Fibroblast of villous mesenchyme (primary cell): ENCODE results near the gene AAK1. TPM values are rescaled to one million over a fixed set of nuclear protein-coding genes. Genes with fewer than 3 reads are reported as not detected.

Source experiments
- DNase-seq: peaks from one replicate; pipeline ENCODE4 v3.0.0-alpha.2; 2010; ENCODE audit warnings: low read depth
- H3K4me3 ChIP-seq: 2 replicates; pipeline ENCODE4 v1.5.1; 2011; ENCODE audit warnings: low read depth, mild to moderate bottlenecking, low read length
- total RNA-seq: library from RNA; depleted of rRNA; stranded (reverse); fragments of >200 nt; gene quantifications from 2 replicates; pipeline ENCODE4 v1.2.3, GENCODE V29; 2012
- TF ChIP-seq, protein P1 (sequence below): IDR thresholded peaks from 2 replicates; pipeline ENCODE4 v1.5.1; 2012; ENCODE audit warnings: low read depth, mild to moderate bottlenecking, low read length; ENCODE audit not compliant: insufficient read depth

AAK1 gene
- total RNA-seq, 1 donor, result 68.2 TPM

DNA sequence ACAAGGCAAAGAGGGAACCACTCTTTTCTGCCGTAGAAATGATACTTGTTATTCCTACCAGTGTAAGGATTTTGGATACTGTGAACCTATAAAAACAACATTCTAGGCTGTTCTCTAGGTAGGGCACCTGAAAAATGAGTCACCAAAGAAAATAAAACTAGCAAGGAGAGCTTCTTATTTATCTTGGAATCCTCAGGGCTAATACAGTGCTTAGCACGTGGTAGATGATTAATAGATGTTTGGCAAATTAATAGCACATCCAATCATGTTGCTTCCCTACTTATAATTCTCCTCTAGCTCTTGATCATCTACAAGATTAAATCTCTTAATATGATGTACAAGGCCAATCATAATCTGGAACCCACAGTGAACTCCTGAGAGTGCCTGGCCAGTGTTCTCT, 73.1 kb downstream of the AAK1 start:
- DNase-seq, result no peak
- no peak overlapping the region for H3K4me3 ChIP-seq
- TF ChIP-seq, protein P1, sequence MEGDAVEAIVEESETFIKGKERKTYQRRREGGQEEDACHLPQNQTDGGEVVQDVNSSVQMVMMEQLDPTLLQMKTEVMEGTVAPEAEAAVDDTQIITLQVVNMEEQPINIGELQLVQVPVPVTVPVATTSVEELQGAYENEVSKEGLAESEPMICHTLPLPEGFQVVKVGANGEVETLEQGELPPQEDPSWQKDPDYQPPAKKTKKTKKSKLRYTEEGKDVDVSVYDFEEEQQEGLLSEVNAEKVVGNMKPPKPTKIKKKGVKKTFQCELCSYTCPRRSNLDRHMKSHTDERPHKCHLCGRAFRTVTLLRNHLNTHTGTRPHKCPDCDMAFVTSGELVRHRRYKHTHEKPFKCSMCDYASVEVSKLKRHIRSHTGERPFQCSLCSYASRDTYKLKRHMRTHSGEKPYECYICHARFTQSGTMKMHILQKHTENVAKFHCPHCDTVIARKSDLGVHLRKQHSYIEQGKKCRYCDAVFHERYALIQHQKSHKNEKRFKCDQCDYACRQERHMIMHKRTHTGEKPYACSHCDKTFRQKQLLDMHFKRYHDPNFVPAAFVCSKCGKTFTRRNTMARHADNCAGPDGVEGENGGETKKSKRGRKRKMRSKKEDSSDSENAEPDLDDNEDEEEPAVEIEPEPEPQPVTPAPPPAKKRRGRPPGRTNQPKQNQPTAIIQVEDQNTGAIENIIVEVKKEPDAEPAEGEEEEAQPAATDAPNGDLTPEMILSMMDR, result no peak

DNA sequence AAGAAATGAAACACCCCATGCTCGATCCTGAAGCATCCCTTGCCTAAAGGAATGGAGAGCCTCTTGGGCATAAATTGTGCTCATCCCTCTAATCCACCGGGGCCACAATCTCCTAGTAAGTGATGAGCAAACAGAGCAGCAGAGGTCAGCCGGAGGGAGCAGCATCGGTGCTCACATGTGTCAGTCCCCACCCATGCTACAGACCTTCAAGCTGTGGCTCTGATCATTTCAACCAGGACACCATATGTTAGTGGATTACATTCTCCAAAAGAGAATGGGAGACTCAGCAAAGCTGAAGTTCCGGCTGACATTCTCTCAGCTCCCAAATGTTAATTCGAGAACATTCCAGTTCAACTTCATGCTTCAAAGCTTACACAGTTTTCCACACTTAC, 75.6 kb downstream of the AAK1 start:
- TF ChIP-seq, protein P1, result no peak
- no peak overlapping the region for H3K4me3 ChIP-seq

DNA sequence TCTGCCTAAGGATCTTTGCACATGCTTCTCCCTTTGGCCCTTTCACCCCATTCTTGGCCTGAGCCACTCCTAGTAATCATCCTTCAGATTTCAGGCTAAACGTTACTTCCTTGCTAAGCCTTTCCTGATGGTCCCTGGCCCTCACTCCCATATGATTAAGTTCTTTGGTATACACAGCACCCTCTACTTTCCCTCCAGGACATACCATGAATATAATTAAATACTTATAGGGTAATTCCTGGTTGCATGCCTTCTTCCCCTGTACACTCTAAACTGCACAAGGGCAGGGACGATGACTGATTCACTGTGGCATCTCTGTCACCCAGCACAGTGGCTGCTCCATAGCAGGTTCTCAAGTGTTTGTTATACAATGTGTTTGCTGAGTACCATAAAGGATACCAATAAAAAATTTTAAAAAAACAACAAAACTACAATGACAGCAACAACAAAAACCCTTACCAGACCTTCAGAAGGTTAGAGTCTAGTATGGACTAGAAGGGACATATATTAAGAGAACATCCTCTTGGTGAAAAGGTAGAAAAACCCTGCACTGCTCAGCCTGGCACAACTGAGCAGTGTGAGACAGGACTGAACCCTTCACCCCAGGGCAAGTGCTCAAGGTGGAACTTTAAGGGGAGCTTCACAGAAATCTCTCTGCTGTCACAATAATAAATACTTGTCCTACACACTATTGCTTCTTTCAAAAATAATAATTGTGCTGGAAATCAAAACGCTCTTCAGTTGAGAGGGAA, 76.2 kb downstream of the AAK1 start:
- H3K4me3 ChIP-seq, result no peak overlapping the region
- TF ChIP-seq, protein P1, result no peak
- DNase-seq, result no peak

More for the DNA sequence above, 75.6 kb downstream of the AAK1 start:
- DNase-seq, result no peak

DNA sequence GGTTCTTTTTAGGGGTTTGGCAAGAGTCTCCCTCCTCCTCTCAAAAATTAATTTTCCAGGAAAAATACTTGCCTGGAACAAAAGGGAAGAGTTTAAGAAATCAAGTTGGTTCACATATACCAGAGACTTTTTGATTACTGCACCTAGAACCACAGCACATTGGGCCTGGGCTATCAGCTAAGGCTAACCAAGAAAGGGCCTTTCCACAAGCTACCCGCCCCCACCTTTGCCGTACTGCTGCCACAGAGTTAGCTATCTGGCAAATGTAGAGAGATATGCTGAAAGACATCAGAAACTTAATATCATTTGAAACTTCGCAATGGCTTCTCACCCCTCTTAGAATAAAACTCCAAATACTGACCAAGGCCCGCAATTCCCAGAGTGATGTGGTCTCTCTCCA, 76.9 kb downstream of the AAK1 start:
- no peak for DNase-seq
- TF ChIP-seq, protein P1, result no peak
- no peak overlapping the region for H3K4me3 ChIP-seq

DNA sequence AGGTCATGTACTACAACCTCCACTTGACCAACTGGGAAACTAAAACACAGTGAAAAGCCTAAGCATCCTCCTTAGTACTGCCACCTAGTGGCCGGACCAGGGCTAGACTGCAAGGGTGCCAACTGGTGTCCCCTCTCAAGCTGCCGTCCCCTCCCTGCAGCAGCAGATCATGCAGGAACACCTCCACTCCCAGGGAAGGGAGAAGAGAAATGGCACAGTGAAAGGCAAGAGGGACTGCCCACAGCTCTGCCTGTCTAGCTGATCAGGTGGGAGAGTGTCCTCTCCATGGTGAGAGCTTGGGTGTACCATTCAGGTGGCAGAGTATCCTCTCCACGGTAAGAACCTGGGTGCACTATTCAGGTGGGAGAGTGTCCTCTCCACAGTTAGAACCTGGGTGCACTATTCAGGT, 78.1 kb downstream of the AAK1 start:
- no peak overlapping the region for H3K4me3 ChIP-seq
- no peak for DNase-seq
- TF ChIP-seq, protein P1, result peak; percentile 76

DNA sequence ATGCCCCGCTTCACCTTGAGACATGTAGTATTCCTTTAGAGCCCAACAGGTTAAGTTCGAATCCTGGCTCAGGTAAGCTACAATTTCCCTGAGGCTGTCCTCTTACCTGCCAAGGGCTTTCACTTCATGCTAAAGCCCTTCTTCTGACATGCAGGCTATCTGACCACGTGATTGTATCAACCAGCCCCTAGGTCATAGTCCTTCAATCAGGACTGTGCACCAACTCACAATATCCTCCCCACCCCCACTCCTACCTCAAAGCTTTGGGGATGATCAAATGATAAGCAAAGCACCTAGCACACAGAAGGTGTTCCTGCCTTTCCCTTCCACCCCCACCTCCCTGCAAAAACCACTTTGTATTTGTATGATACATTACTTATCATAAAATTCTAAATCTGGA, 78.9 kb downstream of the AAK1 start:
- TF ChIP-seq, protein P1, result no peak
- no peak overlapping the region for H3K4me3 ChIP-seq
- no peak for DNase-seq

DNA sequence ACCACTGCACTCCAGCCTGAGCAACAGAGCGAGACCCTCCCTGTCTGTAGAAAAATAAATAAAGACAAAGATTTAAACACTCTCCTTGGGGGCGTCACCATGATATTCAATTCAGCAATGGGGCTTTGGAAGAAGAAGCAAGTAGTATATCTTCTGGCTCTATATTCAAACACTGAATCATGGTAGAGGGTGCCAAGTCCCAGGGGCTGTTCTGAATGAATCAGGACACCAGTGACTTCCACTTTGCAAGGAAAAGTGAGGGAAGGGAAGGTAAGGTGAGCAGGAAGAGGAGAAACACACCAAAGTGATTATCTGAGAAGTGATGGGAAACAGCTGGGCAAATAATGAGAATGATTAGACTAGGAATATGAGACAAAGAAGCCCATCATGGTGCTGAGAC, 80.5 kb downstream of the AAK1 start:
- TF ChIP-seq, protein P1, result no peak
- DNase-seq, result no peak
- H3K4me3 ChIP-seq, result no peak overlapping the region
